ENCODE results near the gene PCSK7. TPM values are rescaled to one million over a fixed set of nuclear protein-coding genes. Genes with fewer than 3 reads are reported as not detected.

PCSK7 gene
- total RNA-seq, 1 donor = 42.6 TPM

DNA sequence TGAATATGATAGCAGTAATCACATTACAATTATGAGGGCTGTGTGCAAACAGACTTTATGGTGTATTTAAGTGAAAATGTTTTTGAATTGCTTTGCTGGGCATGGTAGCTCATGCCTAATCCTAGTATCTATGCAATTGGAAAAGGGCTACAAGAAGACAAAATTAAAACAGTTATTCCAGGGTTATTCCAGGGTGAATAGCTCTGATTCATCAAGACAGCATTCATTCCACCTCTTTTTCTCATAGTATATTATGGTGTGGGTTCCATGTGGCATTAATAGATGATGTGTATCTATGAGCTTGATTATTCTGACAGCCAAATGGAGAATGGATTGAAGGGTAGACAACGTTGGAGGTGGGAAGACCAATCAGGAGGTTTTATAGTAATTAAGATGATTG, 65.4 kb downstream of the PCSK7 start:
- TF ChIP-seq CTCF (IDR thresholded peaks at IDR 0.05; ENCODE audit: insufficient read depth, low read length) = no peak
- DNase-seq (ENCODE audit: low read depth) = no peak
- H3K4me3 ChIP-seq (ENCODE audit: low read depth, low read length) = no peak overlapping the region

GRCh38 chr11:117160826-117161225, 71.0 kb downstream of the PCSK7 start:
- no peak for DNase-seq (ENCODE audit: low read depth)
- H3K4me3 ChIP-seq (ENCODE audit: low read depth, low read length) = no peak overlapping the region
- no peak for TF ChIP-seq CTCF (IDR thresholded peaks at IDR 0.05; ENCODE audit: insufficient read depth, low read length)

GRCh38 chr11:117159892-117160291, 72.0 kb downstream of the PCSK7 start:
- DNase-seq (ENCODE audit: low read depth) = no peak
- no peak for TF ChIP-seq CTCF (IDR thresholded peaks at IDR 0.05; ENCODE audit: insufficient read depth, low read length)
- H3K4me3 ChIP-seq (ENCODE audit: low read depth, low read length) = no peak overlapping the region

GRCh38 chr11:117157507-117157906, 74.4 kb downstream of the PCSK7 start:
- TF ChIP-seq CTCF (IDR thresholded peaks at IDR 0.05; ENCODE audit: insufficient read depth, low read length) = no peak
- no peak overlapping the region for H3K4me3 ChIP-seq (ENCODE audit: low read depth, low read length)
- DNase-seq (ENCODE audit: low read depth) = no peak

DNA sequence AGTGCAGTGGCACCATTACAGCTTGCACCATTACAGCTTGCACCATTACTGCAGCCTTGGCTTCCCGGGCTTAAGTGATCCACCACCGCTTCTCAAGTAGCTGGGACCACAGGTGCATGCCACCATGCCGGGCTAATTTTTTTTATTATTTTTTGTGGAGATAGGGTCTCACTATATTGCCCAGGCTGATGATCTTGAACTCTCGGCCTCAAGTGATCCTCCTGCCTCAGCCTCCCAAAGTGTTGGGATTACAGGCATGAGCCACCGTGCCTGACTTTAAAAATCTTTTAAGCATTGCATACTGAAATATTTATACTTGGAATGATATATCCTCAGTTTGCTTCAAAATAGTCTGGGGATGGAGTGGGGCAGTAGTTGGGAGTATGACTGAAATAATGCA, 77.4 kb downstream of the PCSK7 start:
- DNase-seq (ENCODE audit: low read depth) = no peak
- TF ChIP-seq CTCF (IDR thresholded peaks at IDR 0.05; ENCODE audit: insufficient read depth, low read length) = no peak
- H3K4me3 ChIP-seq (ENCODE audit: low read depth, low read length) = no peak overlapping the region

Small RNA genes lying within 50 kb of the gene (small RNA-seq; reads per million reads assigned to genes)
- gene RF00564 = not detected

Other genes with a start within 250 kb of the PCSK7 start
- gene SIK3, start 133.6 kb downstream of the PCSK7 start, total RNA-seq (ENCODE audit: low replicate concordance) = 12.8 and 18.4 TPM in 2 replicates
- gene PAFAH1B2, start 87.8 kb downstream of the PCSK7 start, total RNA-seq (ENCODE audit: low replicate concordance) = 161 and 328 TPM in 2 replicates
- gene SIDT2, start 53.3 kb downstream of the PCSK7 start, total RNA-seq (ENCODE audit: low replicate concordance) = 8.6 and 12.9 TPM in 2 replicates
- gene TAGLN, start 32.7 kb downstream of the PCSK7 start, total RNA-seq (ENCODE audit: low replicate concordance) = 369 and 631 TPM in 2 replicates
- gene RNF214, start 598 bp upstream of the PCSK7 start, total RNA-seq (ENCODE audit: low replicate concordance) = 15.4 and 19.3 TPM in 2 replicates
- gene BACE1-AS, start 59.3 kb upstream of the PCSK7 start, total RNA-seq (ENCODE audit: low replicate concordance) = 5.1 and 8.5 TPM in 2 replicates
- 33.4 and 50.0 TPM in 2 replicates for gene BACE1, start 84.2 kb upstream of the PCSK7 start, total RNA-seq (ENCODE audit: low replicate concordance)
- 36.4 and 38.5 TPM in 2 replicates for gene CEP164, start 95.8 kb upstream of the PCSK7 start, total RNA-seq (ENCODE audit: low replicate concordance)